HepG2 (cell line): ENCODE results near the gene SLC25A22. TPM values are rescaled to one million over a fixed set of nuclear protein-coding genes. Genes with fewer than 3 reads are reported as not detected.

Experiments used
- AGO2 ChIP-seq: fragments of 200-400 bp; formaldehyde crosslinking; optimal IDR thresholded peaks from 2 replicates; pipeline ENCODE3; 2017; ENCODE audit warnings: mild to moderate bottlenecking, low read depth, low read length, moderate library complexity
- DR1 ChIP-seq: sonication (generic); formaldehyde crosslinking; IDR thresholded peaks from 2 replicates; pipeline ENCODE4 v1.8.0; 2021; ENCODE audit warnings: mild to moderate bottlenecking, missing genetic modification reagents, inconsistent platforms
- NR2C2 ChIP-seq: sonication (generic); formaldehyde crosslinking; IDR thresholded peaks from 2 replicates; pipeline ENCODE4 v1.4.0; 2020; ENCODE audit warnings: missing genetic modification reagents, mild to moderate bottlenecking, moderate library complexity, borderline replicate concordance
- WIZ ChIP-seq: sonication (generic); formaldehyde crosslinking; IDR thresholded peaks from 2 replicates; pipeline ENCODE4 v1.5.1; 2020; ENCODE audit warnings: mild to moderate bottlenecking, missing genetic modification reagents
- ZBTB2 ChIP-seq: sonication (generic); formaldehyde crosslinking; IDR thresholded peaks from 2 replicates; pipeline ENCODE4 v1.8.0; 2022; ENCODE audit warnings: low read depth, missing genetic modification reagents
- ZBTB40 ChIP-seq, 2 experiments: fragments of 450-650 bp in 1 of 2; sonication (generic) in 1 of 2; formaldehyde crosslinking in 1 of 2; IDR thresholded peaks; 2 replicates each; pipeline versions ENCODE4 v1.6.1 to v1.8.0; 2016 to 2022; ENCODE audit warnings: antibody characterized with exemption in 1 of 2, mild to moderate bottlenecking in 1 of 2, missing genetic modification reagents in 1 of 2
- ZFP36L2 ChIP-seq: sonication (generic); formaldehyde crosslinking; IDR thresholded peaks from 2 replicates; pipeline ENCODE4 v1.4.0; 2020; ENCODE audit warnings: missing genetic modification reagents
- ZNF615 ChIP-seq: sonication (generic); formaldehyde crosslinking; IDR thresholded peaks from 2 replicates; pipeline ENCODE4 v1.5.0; 2020; ENCODE audit warnings: mild to moderate bottlenecking, missing genetic modification reagents, borderline replicate concordance
- polyA plus RNA-seq, 8 experiments: library from polyadenylated mRNA; depleted of rRNA in 3 of 8; stranded (reverse) in 7 of 8; unstranded in 1 of 8; fragments of >200 nt; fragmentation: Illumina TruSeq in 4 of 8; extraction: Trizol in 4 of 8; gene quantifications; 2 replicates each; pipeline versions ENCODE4 v1.2.1 to v1.2.3, GENCODE V29; 2011 to 2016; ENCODE audit warnings: low read depth in 4 of 8, missing spikeins in 1 of 8, mixed read lengths in 1 of 8; ENCODE audit not compliant: insufficient read depth in 1 of 8
- total RNA-seq, 5 experiments: library from RNA; depleted of rRNA; stranded (reverse); fragments of >200 nt; fragmentation: Illumina TruSeq; extraction: Trizol; gene quantifications; 2 replicates each; pipeline ENCODE4 v1.2.3, GENCODE V29; 2016; ENCODE audit warnings: low read depth in 1 of 5

SLC25A22 gene
- total and polyA plus RNA-seq, 2 of the 13 experiments (the other 11 are each of a cell fraction or from before 2014, with no cell fraction given), result 12.4 to 19.2 TPM

- no peak for TF ChIP-seq ZBTB2 (CRISPR knock-in tag)
- 0 out of 2 replicates have a peak, but pooled peaks have one; percentile 30 for TF ChIP-seq DR1 (CRISPR knock-in tag)
- TF ChIP-seq ZNF615 (CRISPR knock-in tag), result no peak
- no peak for TF ChIP-seq ZFP36L2
- TF ChIP-seq ZBTB40 (IDR thresholded peaks at IDR 0.05), result no peak
- TF ChIP-seq ZBTB40 (CRISPR knock-in tag; IDR thresholded peaks at IDR 0.05), result peak; percentile 37; the same call in 1 of the 2 replicates
- TF ChIP-seq WIZ, result no peak
- TF ChIP-seq NR2C2 (CRISPR knock-in tag), result 0 out of 2 replicates have a peak, but pooled peaks have one; percentile 8
- peak; percentile 78 for TF ChIP-seq AGO2
These were observed 32.4 kb upstream of the SLC25A22 start (continued) for GRCh38 chr11:830295-831117.
